GM21723 (cell line): ENCODE results near the gene TAX1BP3.
"Not testable (repeated sequence)": the region's sequence is repeated elsewhere in the genome, so short reads cannot be mapped to it uniquely, and the experiment has no call there.

Source experiments
- ATAC-seq: cut with Tn5 transposase; IDR thresholded peaks from one replicate; pipeline ENCODE4 v1.9.1; 2021; ENCODE audit warnings: mild to moderate bottlenecking, moderate library complexity; ENCODE audit not compliant: unreplicated experiment

TAX1BP3 gene

GRCh38 chr17:3668279-3669084, at the start of gene TAX1BP3, which contains the start of gene EMC6:
TAX1BP3 (minus strand) TSS chr17:3668578; CDS start chr17:3668526, 52 bp downstream.
EMC6 (plus strand) TSS chr17:3668812; CDS start chr17:3669147, 335 bp downstream.
- ATAC-seq, result peak; percentile 86

GRCh38 chr17:3715296-3715695, 46.9 kb upstream of the TAX1BP3 start:
- no peak for ATAC-seq

- ATAC-seq, result no peak
These were observed 44.6 kb upstream of the TAX1BP3 start for GRCh38 chr17:3712811-3713463.

GRCh38 chr17:3710951-3711383, 42.6 kb upstream of the TAX1BP3 start:
- ATAC-seq, result peak; percentile 90

GRCh38 chr17:3708366-3708765, 40.0 kb upstream of the TAX1BP3 start:
- ATAC-seq, result no peak

- not testable (repeated sequence) for ATAC-seq
These were observed 37.3 kb upstream of the TAX1BP3 start for GRCh38 chr17:3705718-3705984.

GRCh38 chr17:3704931-3705717, 36.7 kb upstream of the TAX1BP3 start:
- no peak for ATAC-seq

GRCh38 chr17:3702041-3702539, 33.7 kb upstream of the TAX1BP3 start:
- not testable (repeated sequence) for ATAC-seq

GRCh38 chr17:3699951-3700350, 31.6 kb upstream of the TAX1BP3 start:
- no peak for ATAC-seq

- no peak for ATAC-seq
These were observed 29.8 kb upstream of the TAX1BP3 start for GRCh38 chr17:3698139-3698538.

GRCh38 chr17:3697103-3697476, 28.7 kb upstream of the TAX1BP3 start:
- ATAC-seq, result no peak

- ATAC-seq, result peak; percentile 37
These were observed 27.5 kb upstream of the TAX1BP3 start, which contains the start of gene P2RX5 for GRCh38 chr17:3695723-3696411. P2RX5 (minus strand) TSS chr17:3696155; CDS start chr17:3696005, 150 bp downstream.

- no peak for ATAC-seq
These were observed 26.8 kb upstream of the TAX1BP3 start for GRCh38 chr17:3695129-3695722.

- ATAC-seq, result peak; percentile 50
These were observed 25.5 kb upstream of the TAX1BP3 start for GRCh38 chr17:3693829-3694231.

GRCh38 chr17:3693141-3693540, 24.8 kb upstream of the TAX1BP3 start:
- no peak for ATAC-seq

GRCh38 chr17:3692346-3692745, 24.0 kb upstream of the TAX1BP3 start:
- no peak for ATAC-seq

- no peak for ATAC-seq
These were observed 23.3 kb upstream of the TAX1BP3 start for GRCh38 chr17:3691617-3692067.

- no peak for ATAC-seq
These were observed 21.8 kb upstream of the TAX1BP3 start for GRCh38 chr17:3690094-3690715.

GRCh38 chr17:3689262-3690093, 21.1 kb upstream of the TAX1BP3 start:
- no peak for ATAC-seq
